ENCODE measurements around the gene ASB12.

GRCh38 chrX:64192673-64193072, 37.7 kb downstream of the ASB12 start:
- TF ChIP-seq, protein P1, sequence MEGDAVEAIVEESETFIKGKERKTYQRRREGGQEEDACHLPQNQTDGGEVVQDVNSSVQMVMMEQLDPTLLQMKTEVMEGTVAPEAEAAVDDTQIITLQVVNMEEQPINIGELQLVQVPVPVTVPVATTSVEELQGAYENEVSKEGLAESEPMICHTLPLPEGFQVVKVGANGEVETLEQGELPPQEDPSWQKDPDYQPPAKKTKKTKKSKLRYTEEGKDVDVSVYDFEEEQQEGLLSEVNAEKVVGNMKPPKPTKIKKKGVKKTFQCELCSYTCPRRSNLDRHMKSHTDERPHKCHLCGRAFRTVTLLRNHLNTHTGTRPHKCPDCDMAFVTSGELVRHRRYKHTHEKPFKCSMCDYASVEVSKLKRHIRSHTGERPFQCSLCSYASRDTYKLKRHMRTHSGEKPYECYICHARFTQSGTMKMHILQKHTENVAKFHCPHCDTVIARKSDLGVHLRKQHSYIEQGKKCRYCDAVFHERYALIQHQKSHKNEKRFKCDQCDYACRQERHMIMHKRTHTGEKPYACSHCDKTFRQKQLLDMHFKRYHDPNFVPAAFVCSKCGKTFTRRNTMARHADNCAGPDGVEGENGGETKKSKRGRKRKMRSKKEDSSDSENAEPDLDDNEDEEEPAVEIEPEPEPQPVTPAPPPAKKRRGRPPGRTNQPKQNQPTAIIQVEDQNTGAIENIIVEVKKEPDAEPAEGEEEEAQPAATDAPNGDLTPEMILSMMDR (IDR thresholded peaks at IDR 0.05 in 8 of 11, conservative IDR thresholded peaks at IDR 0.05 in 3 of 11) = no peak
- TF ChIP-seq POLR2AphosphoS5 (IDR thresholded peaks at IDR 0.05) = no peak

All from spleen (tissue), 7 donors.